Mesothelial cell of epicardium (in vitro differentiated cells): ENCODE measurements around the gene PDE7B. TPM values are rescaled to one million over a fixed set of nuclear protein-coding genes. Genes with fewer than 3 reads are reported as not detected.

Experiments
- DNase-seq, 2 experiments: peaks; one replicate each; pipeline ENCODE4 v3.0.0; 2021; ENCODE audit warnings: low spot score in 2 of 2; ENCODE audit not compliant: unreplicated experiment in 2 of 2
- H3K27ac Mint-ChIP-seq: 2 replicates; pipeline ENCODE4 v1.8.0; 2021; ENCODE audit warnings: mixed read lengths
- H3K27me3 Mint-ChIP-seq: 2 replicates; pipeline ENCODE4 v1.8.0; 2021; ENCODE audit warnings: low read depth, mixed read lengths
- H3K36me3 Mint-ChIP-seq: 2 replicates; pipeline ENCODE4 v1.8.0; 2021; ENCODE audit warnings: mixed read lengths
- H3K4me1 Mint-ChIP-seq: 2 replicates; pipeline ENCODE4 v1.8.0; 2021; ENCODE audit warnings: mixed read lengths
- H3K4me3 Mint-ChIP-seq: 2 replicates; pipeline ENCODE4 v1.8.0; 2021; ENCODE audit warnings: mild to moderate bottlenecking, moderate library complexity, mixed read lengths
- H3K9me3 Mint-ChIP-seq: 2 replicates; pipeline ENCODE4 v1.8.0; 2021; ENCODE audit warnings: mixed read lengths
- CTCF ChIP-seq: fragments of 200-600 bp; sonication (generic); IDR thresholded peaks from one replicate; pipeline ENCODE4 v1.5.0; 2021; ENCODE audit warnings: antibody characterized with exemption; ENCODE audit not compliant: unreplicated experiment
- total RNA-seq: library from RNA; stranded (reverse); gene quantifications from 3 replicates; pipeline ENCODE4 v1.2.1, GENCODE V29; 2021

The PDE7B gene
- total RNA-seq, 1 donor from 2014 or later, result 18.2 TPM

GRCh38 chr6:136025736-136026135, 174.2 kb downstream of the PDE7B start:
- H3K27ac Mint-ChIP-seq, result no peak overlapping the region
- H3K4me1 Mint-ChIP-seq, result peaks cover 12% of the 10 kb centered on the region
- H3K4me3 Mint-ChIP-seq, result no peak overlapping the region
- no peaks in the 10 kb centered on the region for H3K36me3 Mint-ChIP-seq
- no peaks in the 10 kb centered on the region for H3K9me3 Mint-ChIP-seq
- TF ChIP-seq CTCF, result no peak
- no peak for DNase-seq
- H3K27me3 Mint-ChIP-seq, result no peaks in the 10 kb centered on the region

- Mint-ChIP-seq H3K4me3 (no peak overlapping the region), H3K9me3 (no peaks in the 10 kb centered on the region), H3K36me3 (no peaks in the 10 kb centered on the region), H3K27me3 (no peaks in the 10 kb centered on the region), H3K4me1 (peaks cover 33% of the 10 kb centered on the region), H3K27ac (peak overlapping the region; percentile 63)
- DNase-seq, result no peak
- TF ChIP-seq CTCF, result no peak
Observed at GRCh38 chr6:136030131-136030530, 178.6 kb downstream of the PDE7B start.

GRCh38 chr6:136031982-136032381, 180.5 kb downstream of the PDE7B start:
- no peak for DNase-seq
- TF ChIP-seq CTCF, result peak; percentile 26
- no peaks in the 10 kb centered on the region for H3K36me3 Mint-ChIP-seq
- H3K27ac Mint-ChIP-seq, result peak overlapping the region; percentile 78
- H3K9me3 Mint-ChIP-seq, result no peaks in the 10 kb centered on the region
- H3K27me3 Mint-ChIP-seq, result no peaks in the 10 kb centered on the region
- no peak overlapping the region for H3K4me3 Mint-ChIP-seq
- peaks cover 52% of the 10 kb centered on the region for H3K4me1 Mint-ChIP-seq

- TF ChIP-seq CTCF, result no peak
- no peak overlapping the region for H3K4me3 Mint-ChIP-seq
- peak overlapping the region; percentile 77 for H3K27ac Mint-ChIP-seq
- peaks cover 65% of the 10 kb centered on the region for H3K4me1 Mint-ChIP-seq
- no peaks in the 10 kb centered on the region for H3K36me3 Mint-ChIP-seq
- no peak for DNase-seq
- no peaks in the 10 kb centered on the region for H3K27me3 Mint-ChIP-seq
- no peaks in the 10 kb centered on the region for H3K9me3 Mint-ChIP-seq
Observed at GRCh38 chr6:136033416-136033815, 181.9 kb downstream of the PDE7B start.

- DNase-seq, result no peak
- no peak for TF ChIP-seq CTCF
- H3K4me3 Mint-ChIP-seq, result no peak overlapping the region
- H3K9me3 Mint-ChIP-seq, result no peaks in the 10 kb centered on the region
- H3K4me1 Mint-ChIP-seq, result peaks cover 68% of the 10 kb centered on the region
- H3K36me3 Mint-ChIP-seq, result no peaks in the 10 kb centered on the region
- H3K27ac Mint-ChIP-seq, result no peak overlapping the region
- no peaks in the 10 kb centered on the region for H3K27me3 Mint-ChIP-seq
Observed at GRCh38 chr6:136034422-136034821, 182.9 kb downstream of the PDE7B start.
